Upper lobe of left lung (tissue), 6 donors: Measurements from ENCODE around the gene FHIT. TPM values are rescaled to one million over a fixed set of nuclear protein-coding genes. Genes with fewer than 3 reads are reported as not detected.

Experiments
- ATAC-seq, 2 donors: fragments of 200-7000 bp; cut with Tn5 transposase; one replicate each; pipeline ENCODE4 v1.9.1; 2022; ENCODE audit warnings: mild to moderate bottlenecking in 2 of 2, moderate library complexity in 2 of 2; ENCODE audit not compliant: low FRiP score in 2 of 2
- DNase-seq, 2 donors: peaks; one replicate each; pipeline ENCODE4 v3.0.0-alpha.2; 2019 to 2020
- H3K27ac ChIP-seq, 4 donors: fragments of 200-600 bp; sonication (generic); one replicate each; pipeline ENCODE4 v1.5.1; 2016 to 2019
- H3K27me3 ChIP-seq, 4 donors: fragments of 200-600 bp; sonication (generic); one replicate each; pipeline ENCODE4 v1.5.1; 2017 to 2019
- H3K36me3 ChIP-seq, 4 donors: fragments of 200-600 bp; sonication (generic); one replicate each; pipeline ENCODE4 v1.5.1; 2016 to 2019
- H3K4me1 ChIP-seq, 4 donors: fragments of 200-600 bp; sonication (generic); one replicate each; pipeline ENCODE4 v1.5.1; 2018 to 2019
- H3K4me3 ChIP-seq, 4 donors: fragments of 200-600 bp; sonication (generic); one replicate each; pipeline ENCODE4 v1.5.1; 2017 to 2019; ENCODE audit warnings: mild to moderate bottlenecking in 2 of 4, moderate library complexity in 1 of 4
- H3K9me3 ChIP-seq, 4 donors: fragments of 200-600 bp; sonication (generic); one replicate each; pipeline ENCODE4 v1.5.1; 2018 to 2019
- CTCF ChIP-seq, 6 experiments: fragments of 450-650 bp in 4 of 6; fragments of 200-600 bp in 2 of 6; sonication (generic) in 2 of 6; IDR thresholded peaks; one replicate each; pipeline ENCODE4 v1.5.1; 2016 to 2019; ENCODE audit warnings: antibody characterized with exemption in 6 of 6
- EP300 ChIP-seq, 4 donors: sonication (generic); formaldehyde crosslinking; IDR thresholded peaks; one replicate each; pipeline ENCODE4 v1.5.1; 2017; ENCODE audit warnings: antibody characterized with exemption in 4 of 4, control low read depth in 2 of 4
- POLR2A ChIP-seq, 4 donors: fragments of 450-650 bp; IDR thresholded peaks; one replicate each; pipeline ENCODE4 v1.5.1; 2016 to 2017; ENCODE audit warnings: antibody characterized with exemption in 4 of 4, mild to moderate bottlenecking in 2 of 4
- POLR2AphosphoS5 ChIP-seq, 2 donors: sonication (generic); formaldehyde crosslinking; IDR thresholded peaks; one replicate each; pipeline ENCODE4 v1.5.1; 2017; ENCODE audit warnings: antibody characterized with exemption in 2 of 2
- WGBS, 2 donors: methylation state at CpG; one replicate each; pipeline ENCODE4 v1.1.5; 2017 to 2018; 5-methylcytosine and 5-hydroxymethylcytosine counted together
- total RNA-seq, 6 donors: library from RNA; depleted of rRNA in 4 of 6; stranded (reverse); fragments of >200 nt in 4 of 6; gene quantifications; one replicate each; pipeline versions ENCODE4 v1.1.0 to v1.2.1, GENCODE V29; 2016 to 2021
- donor health status: DM: no; HTN: no; CAD: no; lungs with moderate emphysema.
- donor health status: DM: no; HTN: yes; CAD: no; lungs with severe emphysema.

FHIT gene
- total RNA-seq, 6 donors from 2014 or later, result 6.8 to 56.6 (median 11.1) TPM

- Histone ChIP-seq H3K9me3 (no peaks in the 10 kb centered on the region), H3K36me3 (no peaks in the 10 kb centered on the region), H3K27ac (no peak overlapping the region), H3K27me3 (no peaks in the 10 kb centered on the region), H3K4me3 (no peak overlapping the region), H3K4me1 (no peaks in the 10 kb centered on the region)
- no peak for TF ChIP-seq POLR2A (IDR thresholded peaks at IDR 0.05)
- no peak for TF ChIP-seq EP300 (IDR thresholded peaks at IDR 0.05)
- no peak for TF ChIP-seq CTCF (IDR thresholded peaks at IDR 0.05)
- no peak for TF ChIP-seq POLR2AphosphoS5 (IDR thresholded peaks at IDR 0.05)
- ATAC-seq (no peak), DNase-seq (no peak)
- WGBS, 2 donors, result 76 to 82% methylated on average over 3 of the region's 3 CpGs
These were observed 534.7 kb downstream of the FHIT start for GRCh38 chr3:60716573-60716972.

- whole genome bisulfite sequencing, 2 donors, result 83 to 86% methylated on average over 1 of the region's 1 CpG
- Histone ChIP-seq H3K4me3 (no peak overlapping the region), H3K27ac (no peak overlapping the region), H3K36me3 (no peaks in the 10 kb centered on the region), H3K27me3 (no peaks in the 10 kb centered on the region), H3K4me1 (no peaks in the 10 kb centered on the region), H3K9me3 (no peaks in the 10 kb centered on the region)
- DNase-seq (no peak), ATAC-seq (no peak)
- TF ChIP-seq EP300 (IDR thresholded peaks at IDR 0.05) (no peak), POLR2AphosphoS5 (IDR thresholded peaks at IDR 0.05) (no peak), POLR2A (IDR thresholded peaks at IDR 0.05) (no peak), CTCF (IDR thresholded peaks at IDR 0.05) (no peak)
These were observed 542.9 kb downstream of the FHIT start for GRCh38 chr3:60708191-60708975.

GRCh38 chr3:60707452-60708020 is 543.7 kb downstream of the FHIT start:
- no peaks in the 10 kb centered on the region for H3K4me1 ChIP-seq
- H3K4me3 ChIP-seq, result no peak overlapping the region
- no peak overlapping the region for H3K27ac ChIP-seq
- no peak for TF ChIP-seq POLR2A (IDR thresholded peaks at IDR 0.05)
- no peak for TF ChIP-seq POLR2AphosphoS5 (IDR thresholded peaks at IDR 0.05)
- no peak for TF ChIP-seq CTCF (IDR thresholded peaks at IDR 0.05)
- TF ChIP-seq EP300 (IDR thresholded peaks at IDR 0.05), result no peak
- no peaks in the 10 kb centered on the region for H3K27me3 ChIP-seq
- H3K36me3 ChIP-seq, result no peaks in the 10 kb centered on the region
- H3K9me3 ChIP-seq, result no peaks in the 10 kb centered on the region
- 77 to 82% methylated on average over 2 of the region's 2 CpGs for WGBS, 2 donors
- DNase-seq, result no peak
- ATAC-seq, result no peak

- Histone ChIP-seq H3K9me3 (no peaks in the 10 kb centered on the region), H3K4me3 (no peak overlapping the region), H3K27me3 (no peaks in the 10 kb centered on the region), H3K4me1 (no peaks in the 10 kb centered on the region), H3K27ac (no peak overlapping the region), H3K36me3 (no peaks in the 10 kb centered on the region)
- no peak for TF ChIP-seq POLR2A (IDR thresholded peaks at IDR 0.05)
- no peak for ATAC-seq
- 85 to 93% methylated on average over 3 of the region's 3 CpGs for WGBS, 2 donors
- no peak for DNase-seq
These were observed 547.1 kb downstream of the FHIT start for GRCh38 chr3:60703956-60704736.

GRCh38 chr3:60703008-60703407 is 548.2 kb downstream of the FHIT start:
- DNase-seq (no peak), ATAC-seq (no peak)
- WGBS, 2 donors, result 92 to 94% methylated on average over 3 of the region's 3 CpGs
- no peaks in the 10 kb centered on the region for H3K27me3 ChIP-seq
- TF ChIP-seq CTCF (IDR thresholded peaks at IDR 0.05) (no peak), EP300 (IDR thresholded peaks at IDR 0.05) (no peak), POLR2AphosphoS5 (IDR thresholded peaks at IDR 0.05) (no peak), POLR2A (IDR thresholded peaks at IDR 0.05) (no peak)
- H3K27ac ChIP-seq, result no peak overlapping the region
- H3K36me3 ChIP-seq, result no peaks in the 10 kb centered on the region
- H3K9me3 ChIP-seq, result no peaks in the 10 kb centered on the region
- H3K4me1 ChIP-seq, result no peaks in the 10 kb centered on the region
- no peak overlapping the region for H3K4me3 ChIP-seq
